ENCODE measurements around the gene TMEM213.

GRCh38 chr7:138799336-138800000 is 1.7 kb downstream of the TMEM213 start:
- no peak for TF ChIP-seq AFF4 (CRISPR knock-in tag; IDR thresholded peaks at IDR 0.05)
- no peak for TF ChIP-seq MXD3 (CRISPR knock-in tag; IDR thresholded peaks at IDR 0.05)
- TF ChIP-seq CENPT (CRISPR knock-in tag; IDR thresholded peaks at IDR 0.05; ENCODE audit: low read depth), result no peak

Data from HepG2 (cell line).